ENCODE data around the gene CYP4F8. TPM values are rescaled to one million over a fixed set of nuclear protein-coding genes. Genes with fewer than 3 reads are reported as not detected.
A peak's percentile ranks its signal among the peaks of the same experiment; 100 is the strongest.

Gene CYP4F8
- polyA plus RNA-seq (2013, experiment 1 of 2), result not detected
- polyA plus RNA-seq (2013, experiment 2 of 2), result not detected

GRCh38 chr19:15614507-15615379 lies at the start of gene CYP4F8:
TSS of gene CYP4F8 (plus strand) at chr19:15615218. CDS start at chr19:15615617, 399 bp downstream.
- Histone ChIP-seq H3K4me3 (ENCODE audit: low read length in 2 of 2) (peak within 1 kb of the TSS in 1 of 2 donors; percentile 52), H4K91ac (ENCODE audit: low read depth, low read length, poor library complexity) (no peak within 1 kb of the TSS), H3K36me3 (replicated peaks in 1 of 2; ENCODE audit: control insufficient read depth in 2 of 2, insufficient read depth in 2 of 2, low read length in 2 of 2) (no peaks in the 10 kb centered on the region), H3K9me3 (replicated peaks in 1 of 2; ENCODE audit: control insufficient read depth in 2 of 2, insufficient read depth in 1 of 2, low read depth in 1 of 2, low read length in 2 of 2) (peaks cover 0 to 54% of the 10 kb centered on the region in 2 donors), H3K27ac (replicated peaks; ENCODE audit: low read length) (no peak within 1 kb of the TSS), H3K27me3 (ENCODE audit: control insufficient read depth in 3 of 3, insufficient read depth in 3 of 3, low read depth in 1 of 3, low read length in 3 of 3) (no peaks in the 10 kb centered on the region), H3K4me1 (ENCODE audit: control insufficient read depth in 2 of 2, insufficient read depth in 1 of 2, low read depth in 1 of 2, low read length in 2 of 2) (no peaks in the 10 kb centered on the region), H2AFZ (ENCODE audit: low read length) (no peak within 1 kb of the TSS), H3K18ac (ENCODE audit: low read length) (no peak within 1 kb of the TSS), H2BK12ac (ENCODE audit: low read length) (no peak within 1 kb of the TSS), H3K9ac (ENCODE audit: low read depth, low read length, poor library complexity) (no peak within 1 kb of the TSS), H2BK5ac (ENCODE audit: low read length) (no peak within 1 kb of the TSS), H3K79me1 (ENCODE audit: low read depth, low read length) (peaks cover under 1% of the 10 kb centered on the region), H3K14ac (ENCODE audit: low read length) (no peak within 1 kb of the TSS), H3K4ac (ENCODE audit: low read length) (no peak within 1 kb of the TSS), H3K23ac (ENCODE audit: low read depth, low read length, poor library complexity) (no peak within 1 kb of the TSS), H2BK120ac (ENCODE audit: low read depth, low read length) (no peak within 1 kb of the TSS), H2AK5ac (ENCODE audit: low read depth, low read length) (no peak within 1 kb of the TSS), H3K4me2 (ENCODE audit: insufficient read depth, low read length, poor library complexity, severe bottlenecking) (no peak within 1 kb of the TSS), H2BK15ac (ENCODE audit: low read length) (no peak within 1 kb of the TSS), H4K8ac (ENCODE audit: low read depth, low read length) (no peak within 1 kb of the TSS)
- DNase-seq (ENCODE audit: low spot score), result no peak
- no CpG with 5 or more reads among the region's 8 CpGs for WGBS, 2 donors (ENCODE audit: extremely low coverage in 2 of 2, insufficient read length in 2 of 2, insufficient replicate concordance in 1 of 2)

DNA sequence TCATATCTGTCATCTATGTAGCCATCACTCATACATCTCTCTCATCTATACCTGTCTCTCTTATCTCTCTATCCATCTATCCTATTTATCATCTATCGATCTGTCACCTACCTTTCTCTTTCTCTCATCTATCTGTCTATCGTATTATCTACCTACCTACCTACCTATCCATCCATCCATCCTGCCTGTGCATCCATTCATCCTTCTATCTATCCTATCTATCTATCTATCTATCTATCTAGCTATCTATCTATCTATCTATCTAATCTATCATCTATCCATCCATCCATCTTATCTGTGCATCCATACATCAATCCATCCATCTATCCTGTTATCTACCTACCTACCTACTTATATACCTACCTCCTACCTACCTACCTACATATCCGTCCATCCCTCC lies 44.6 kb upstream of the CYP4F8 start:
- 100% methylated on average over 3 of the region's 3 CpGs; no CpG with 5 or more reads in 1 of the 2 donors for WGBS, 2 donors (ENCODE audit: extremely low coverage in 2 of 2, insufficient read length in 2 of 2, insufficient replicate concordance in 1 of 2)
- Histone ChIP-seq H2AFZ (ENCODE audit: low read length) (no peak overlapping the region), H3K14ac (ENCODE audit: low read length) (no peak overlapping the region), H4K91ac (ENCODE audit: low read depth, low read length, poor library complexity) (no peak overlapping the region), H2BK120ac (ENCODE audit: low read depth, low read length) (no peak overlapping the region), H3K79me1 (ENCODE audit: low read depth, low read length) (no peaks in the 10 kb centered on the region), H3K4me2 (ENCODE audit: insufficient read depth, low read length, poor library complexity, severe bottlenecking) (no peak overlapping the region), H3K23ac (ENCODE audit: low read depth, low read length, poor library complexity) (no peak overlapping the region), H3K27me3 (ENCODE audit: control insufficient read depth in 3 of 3, insufficient read depth in 3 of 3, low read depth in 1 of 3, low read length in 3 of 3) (peaks cover 0 to 6% (median 0%) of the 10 kb centered on the region in 3 experiments), H3K27ac (replicated peaks; ENCODE audit: low read length) (no peak overlapping the region), H2BK15ac (ENCODE audit: low read length) (no peak overlapping the region), H3K36me3 (replicated peaks in 1 of 2; ENCODE audit: control insufficient read depth in 2 of 2, insufficient read depth in 2 of 2, low read length in 2 of 2) (no peaks in the 10 kb centered on the region), H3K4me3 (ENCODE audit: low read length in 2 of 2) (no peak overlapping the region), H2BK12ac (ENCODE audit: low read length) (no peak overlapping the region), H3K9ac (ENCODE audit: low read depth, low read length, poor library complexity) (no peak overlapping the region), H4K8ac (ENCODE audit: low read depth, low read length) (no peak overlapping the region), H3K4ac (ENCODE audit: low read length) (no peak overlapping the region), H3K9me3 (replicated peaks in 1 of 2; ENCODE audit: control insufficient read depth in 2 of 2, insufficient read depth in 1 of 2, low read depth in 1 of 2, low read length in 2 of 2) (peaks cover 0 to 26% of the 10 kb centered on the region in 2 donors), H2AK5ac (ENCODE audit: low read depth, low read length) (no peak overlapping the region), H2BK5ac (ENCODE audit: low read length) (no peak overlapping the region), H3K4me1 (ENCODE audit: control insufficient read depth in 2 of 2, insufficient read depth in 1 of 2, low read depth in 1 of 2, low read length in 2 of 2) (no peaks in the 10 kb centered on the region), H3K18ac (ENCODE audit: low read length) (no peak overlapping the region)
- DNase-seq (ENCODE audit: low spot score), result no peak

GRCh38 chr19:15575406-15575805 lies 39.6 kb upstream of the CYP4F8 start:
- Histone ChIP-seq H3K14ac (ENCODE audit: low read length) (no peak overlapping the region), H3K9me3 (replicated peaks in 1 of 2; ENCODE audit: control insufficient read depth in 2 of 2, insufficient read depth in 1 of 2, low read depth in 1 of 2, low read length in 2 of 2) (peaks cover 0 to 35% of the 10 kb centered on the region in 2 donors), H3K4me3 (ENCODE audit: low read length in 2 of 2) (peak overlapping the region in 1 of 2 donors; percentile 49), H2BK12ac (ENCODE audit: low read length) (no peak overlapping the region), H2AK5ac (ENCODE audit: low read depth, low read length) (no peak overlapping the region), H2AFZ (ENCODE audit: low read length) (no peak overlapping the region), H2BK15ac (ENCODE audit: low read length) (no peak overlapping the region), H2BK120ac (ENCODE audit: low read depth, low read length) (no peak overlapping the region), H3K4ac (ENCODE audit: low read length) (no peak overlapping the region), H3K79me1 (ENCODE audit: low read depth, low read length) (no peaks in the 10 kb centered on the region), H3K27me3 (ENCODE audit: control insufficient read depth in 3 of 3, insufficient read depth in 3 of 3, low read depth in 1 of 3, low read length in 3 of 3) (peaks cover 0 to 13% (median 0%) of the 10 kb centered on the region in 3 experiments), H3K27ac (replicated peaks; ENCODE audit: low read length) (no peak overlapping the region), H3K18ac (ENCODE audit: low read length) (no peak overlapping the region), H3K4me2 (ENCODE audit: insufficient read depth, low read length, poor library complexity, severe bottlenecking) (no peak overlapping the region), H2BK5ac (ENCODE audit: low read length) (no peak overlapping the region), H3K36me3 (replicated peaks in 1 of 2; ENCODE audit: control insufficient read depth in 2 of 2, insufficient read depth in 2 of 2, low read length in 2 of 2) (no peaks in the 10 kb centered on the region), H3K23ac (ENCODE audit: low read depth, low read length, poor library complexity) (no peak overlapping the region), H3K9ac (ENCODE audit: low read depth, low read length, poor library complexity) (no peak overlapping the region), H4K8ac (ENCODE audit: low read depth, low read length) (no peak overlapping the region), H3K4me1 (ENCODE audit: control insufficient read depth in 2 of 2, insufficient read depth in 1 of 2, low read depth in 1 of 2, low read length in 2 of 2) (no peaks in the 10 kb centered on the region), H4K91ac (ENCODE audit: low read depth, low read length, poor library complexity) (no peak overlapping the region)
- DNase-seq (ENCODE audit: low spot score), result no peak
- WGBS, 2 donors (ENCODE audit: extremely low coverage in 2 of 2, insufficient read length in 2 of 2, insufficient replicate concordance in 1 of 2), result no CpG with 5 or more reads among the region's 6 CpGs

DNA sequence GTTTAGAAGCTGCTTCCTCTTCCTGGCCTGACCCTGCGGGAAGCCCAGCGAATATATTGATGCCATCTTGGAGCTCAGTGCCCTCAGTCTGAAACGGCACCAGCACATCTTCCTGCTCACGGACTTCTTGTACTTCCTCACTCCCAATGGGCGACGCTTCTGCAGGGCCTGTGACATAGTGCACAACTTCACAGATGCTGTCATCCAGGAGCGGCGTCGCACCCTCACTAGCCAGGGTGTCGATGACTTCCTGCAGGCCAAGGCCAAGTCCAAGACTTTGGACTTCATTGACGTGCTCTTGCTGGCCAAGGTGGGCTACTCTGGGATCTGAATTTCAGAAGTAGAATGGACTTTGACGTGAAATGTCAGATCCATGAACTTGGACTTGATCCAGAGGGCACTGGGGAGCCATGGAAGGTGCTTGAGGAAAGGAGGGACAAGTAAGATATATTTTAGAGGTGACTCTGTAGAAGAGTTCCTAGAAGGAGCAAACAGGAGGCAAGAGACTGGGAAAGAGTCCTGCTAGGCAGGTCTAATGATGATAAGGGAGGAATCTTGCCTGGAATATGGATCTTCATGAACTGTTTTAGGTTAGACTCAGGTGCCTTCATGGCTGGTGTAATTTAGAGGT lies 38.4 kb upstream of the CYP4F8 start:
- H3K18ac ChIP-seq (ENCODE audit: low read length), result no peak overlapping the region
- H2AFZ ChIP-seq (ENCODE audit: low read length), result no peak overlapping the region
- H3K4me1 ChIP-seq (ENCODE audit: control insufficient read depth in 2 of 2, insufficient read depth in 1 of 2, low read depth in 1 of 2, low read length in 2 of 2), result no peaks in the 10 kb centered on the region
- H3K9ac ChIP-seq (ENCODE audit: low read depth, low read length, poor library complexity), result no peak overlapping the region
- no peak overlapping the region for H4K8ac ChIP-seq (ENCODE audit: low read depth, low read length)
- no peak overlapping the region for H2BK5ac ChIP-seq (ENCODE audit: low read length)
- no peak overlapping the region for H2BK120ac ChIP-seq (ENCODE audit: low read depth, low read length)
- no peak overlapping the region for H3K14ac ChIP-seq (ENCODE audit: low read length)
- H3K4ac ChIP-seq (ENCODE audit: low read length), result no peak overlapping the region
- peak overlapping the region; percentile 51 for H3K23ac ChIP-seq (ENCODE audit: low read depth, low read length, poor library complexity)
- no peak overlapping the region for H3K4me3 ChIP-seq (ENCODE audit: low read length in 2 of 2)
- no peak overlapping the region for H3K27ac ChIP-seq (replicated peaks; ENCODE audit: low read length)
- H3K4me2 ChIP-seq (ENCODE audit: insufficient read depth, low read length, poor library complexity, severe bottlenecking), result no peak overlapping the region
- H2BK12ac ChIP-seq (ENCODE audit: low read length), result no peak overlapping the region
- peaks cover 0 to 16% (median 0%) of the 10 kb centered on the region in 3 experiments for H3K27me3 ChIP-seq (ENCODE audit: control insufficient read depth in 3 of 3, insufficient read depth in 3 of 3, low read depth in 1 of 3, low read length in 3 of 3)
- WGBS, 2 donors (ENCODE audit: extremely low coverage in 2 of 2, insufficient read length in 2 of 2, insufficient replicate concordance in 1 of 2), result no CpG with 5 or more reads among the region's 12 CpGs
- H3K36me3 ChIP-seq (replicated peaks in 1 of 2; ENCODE audit: control insufficient read depth in 2 of 2, insufficient read depth in 2 of 2, low read length in 2 of 2), result no peaks in the 10 kb centered on the region
- no peak overlapping the region for H2AK5ac ChIP-seq (ENCODE audit: low read depth, low read length)
- no peak overlapping the region for H2BK15ac ChIP-seq (ENCODE audit: low read length)
- no peaks in the 10 kb centered on the region for H3K79me1 ChIP-seq (ENCODE audit: low read depth, low read length)
- H3K9me3 ChIP-seq (replicated peaks in 1 of 2; ENCODE audit: control insufficient read depth in 2 of 2, insufficient read depth in 1 of 2, low read depth in 1 of 2, low read length in 2 of 2), result peaks cover 0 to 32% of the 10 kb centered on the region in 2 donors
- H4K91ac ChIP-seq (ENCODE audit: low read depth, low read length, poor library complexity), result no peak overlapping the region
- DNase-seq (ENCODE audit: low spot score), result no peak
